ENCODE measurements around the gene TEX50.

TEX50 gene

GRCh38 chr1:173660306-173660705 lies 25.2 kb downstream of the TEX50 start:
- TF ChIP-seq GATA3 (IDR thresholded peaks at IDR 0.05; ENCODE audit: low read depth, low read length) (no peak), GATA2 (IDR thresholded peaks at IDR 0.05; ENCODE audit: low read depth, low read length) (no peak)

GRCh38 chr1:173661271-173661670 lies 26.1 kb downstream of the TEX50 start:
- TF ChIP-seq GATA2 (IDR thresholded peaks at IDR 0.05; ENCODE audit: low read depth, low read length) (no peak), GATA3 (IDR thresholded peaks at IDR 0.05; ENCODE audit: low read depth, low read length) (no peak)

DNA sequence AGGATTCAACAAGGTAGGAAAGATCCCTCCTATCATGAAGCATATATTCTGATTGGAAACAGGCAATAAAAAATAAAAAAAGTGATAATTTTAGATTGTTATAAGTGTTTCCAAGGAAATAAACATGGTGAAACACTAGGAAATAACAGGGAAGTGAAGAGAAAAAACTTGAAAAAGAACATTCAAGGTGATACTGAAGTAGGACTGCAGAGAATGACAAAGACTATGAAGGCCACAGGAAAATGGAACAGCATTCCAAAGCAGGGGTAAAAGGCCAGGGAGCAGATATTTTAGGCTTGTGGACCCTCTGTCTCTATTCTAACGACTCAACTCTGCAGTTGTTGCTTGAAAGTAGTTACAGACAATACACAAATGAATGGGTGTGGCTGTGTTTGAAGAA lies 26.6 kb downstream of the TEX50 start:
- TF ChIP-seq GATA2 (IDR thresholded peaks at IDR 0.05; ENCODE audit: low read depth, low read length) (no peak), GATA3 (IDR thresholded peaks at IDR 0.05; ENCODE audit: low read depth, low read length) (no peak)

DNA sequence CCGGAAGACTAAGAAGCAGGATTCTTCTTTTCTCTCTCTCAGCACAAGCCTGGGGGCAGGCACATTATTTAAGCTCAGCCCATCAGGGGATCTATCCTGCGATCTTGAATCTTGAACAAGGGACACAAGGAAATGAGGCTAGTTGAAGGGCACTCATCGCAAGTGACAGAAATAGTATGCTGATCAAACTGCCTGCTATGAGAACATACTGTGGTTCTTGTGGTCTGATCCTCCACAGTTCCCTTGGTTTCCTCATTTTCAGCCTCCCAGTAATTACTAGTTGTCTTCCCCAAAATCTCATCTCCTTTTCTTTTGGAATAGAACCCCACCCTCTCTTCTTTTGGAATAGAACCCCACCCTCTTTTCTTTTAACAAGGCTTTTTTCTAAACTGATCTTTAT lies 28.0 kb downstream of the TEX50 start:
- TF ChIP-seq GATA2 (IDR thresholded peaks at IDR 0.05; ENCODE audit: low read depth, low read length) (no peak), GATA3 (IDR thresholded peaks at IDR 0.05; ENCODE audit: low read depth, low read length) (no peak)

DNA sequence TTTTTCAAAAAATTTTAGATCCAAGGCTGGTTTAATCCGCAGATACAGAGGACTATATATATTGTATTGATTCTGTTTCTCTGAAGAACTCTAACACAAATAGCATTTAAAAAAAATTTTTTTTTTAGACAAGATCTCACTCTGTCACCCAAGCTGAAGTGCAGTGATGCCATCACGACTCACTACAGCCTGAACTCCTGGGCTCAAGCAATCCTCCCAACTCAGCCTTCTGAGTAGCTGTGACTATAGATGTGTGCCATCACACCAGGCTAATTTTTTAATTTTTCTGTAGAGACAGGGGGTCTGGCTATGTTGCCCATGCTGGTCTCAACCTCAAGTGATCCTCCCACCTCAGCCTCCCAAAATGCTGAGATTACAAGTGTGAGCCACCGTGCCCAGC lies 31.5 kb downstream of the TEX50 start:
- no peak for TF ChIP-seq GATA2 (IDR thresholded peaks at IDR 0.05; ENCODE audit: low read depth, low read length)
- TF ChIP-seq GATA3 (IDR thresholded peaks at IDR 0.05; ENCODE audit: low read depth, low read length) = no peak

DNA sequence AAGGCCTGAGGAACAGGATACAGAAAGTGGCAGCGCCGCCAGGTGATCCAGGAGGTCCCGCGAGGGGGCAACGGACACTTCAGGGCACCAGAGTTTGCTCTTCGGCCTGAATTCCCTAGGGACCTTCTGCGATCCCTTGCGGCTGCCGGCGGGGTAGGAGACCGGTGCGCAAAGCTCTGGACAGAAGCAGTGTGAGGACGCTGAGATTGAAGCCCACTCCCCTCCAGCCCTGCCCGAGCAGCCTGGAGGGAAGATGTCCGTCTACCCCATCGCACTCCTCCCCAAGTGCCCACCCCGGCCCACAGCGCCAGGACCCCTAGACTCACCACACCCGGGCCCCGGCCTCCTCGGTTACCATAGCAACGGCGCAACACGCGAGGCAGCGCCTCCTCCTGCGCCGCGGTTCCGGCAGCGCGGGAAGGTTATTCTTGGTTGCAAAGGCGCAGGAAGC lies 34.4 kb downstream of the TEX50 start, which contains the start of gene ANKRD45:
Gene ANKRD45 (minus strand): TSS at position 361 of the 451 bp plus-strand sequence. CDS start 10,433 bp downstream, outside the sequence.
- no peak for TF ChIP-seq GATA2 (IDR thresholded peaks at IDR 0.05; ENCODE audit: low read depth, low read length)
- TF ChIP-seq GATA3 (IDR thresholded peaks at IDR 0.05; ENCODE audit: low read depth, low read length) = no peak

GRCh38 chr1:173682184-173682583 lies 47.0 kb downstream of the TEX50 start:
- TF ChIP-seq GATA3 (IDR thresholded peaks at IDR 0.05; ENCODE audit: low read depth, low read length) = no peak
- no peak for TF ChIP-seq GATA2 (IDR thresholded peaks at IDR 0.05; ENCODE audit: low read depth, low read length)
